ENCODE data around the gene HMGCS2.
"Not testable (repeated sequence)": the region's sequence is repeated elsewhere in the genome, so short reads cannot be mapped to it uniquely, and the experiment has no call there.

The HMGCS2 gene

GRCh38 chr1:119787776-119788175 lies 19.1 kb upstream of the HMGCS2 start:
- DNase-seq: no peak

GRCh38 chr1:119786473-119787050 lies 17.9 kb upstream of the HMGCS2 start:
- DNase-seq: not testable (repeated sequence)

- not testable (repeated sequence) for DNase-seq
Observed at GRCh38 chr1:119786046-119786445, 17.3 kb upstream of the HMGCS2 start.

GRCh38 chr1:119784191-119784781 lies 15.6 kb upstream of the HMGCS2 start:
- DNase-seq: no peak

- no peak for DNase-seq
Observed at GRCh38 chr1:119783354-119784185, 14.9 kb upstream of the HMGCS2 start.

- DNase-seq: no peak
Observed at GRCh38 chr1:119782631-119783325, 14.1 kb upstream of the HMGCS2 start.

GRCh38 chr1:119781434-119782210 lies 12.9 kb upstream of the HMGCS2 start:
- no peak for DNase-seq

GRCh38 chr1:119779869-119780356 lies 11.2 kb upstream of the HMGCS2 start:
- DNase-seq: no peak

- no peak for DNase-seq
Observed at GRCh38 chr1:119778886-119779560, 10.3 kb upstream of the HMGCS2 start.

GRCh38 chr1:119778359-119778758 lies 9.7 kb upstream of the HMGCS2 start:
- DNase-seq: no peak

GRCh38 chr1:119774746-119775490 lies 6.2 kb upstream of the HMGCS2 start:
- DNase-seq: no peak

- no peak for DNase-seq
Observed at GRCh38 chr1:119773711-119774241, 5.1 kb upstream of the HMGCS2 start.

- DNase-seq: no peak
Observed at GRCh38 chr1:119772298-119772697, 3.6 kb upstream of the HMGCS2 start.

- no peak for DNase-seq
Observed at GRCh38 chr1:119771770-119772169, 3.1 kb upstream of the HMGCS2 start.

GRCh38 chr1:119771016-119771415 lies 2.3 kb upstream of the HMGCS2 start:
- no peak for DNase-seq

GRCh38 chr1:119767486-119767885 lies 1.2 kb downstream of the HMGCS2 start:
- no peak for DNase-seq

- no peak for DNase-seq
Observed at GRCh38 chr1:119766374-119766794, 2.3 kb downstream of the HMGCS2 start.

- no peak for DNase-seq
Observed at GRCh38 chr1:119764220-119764619, 4.5 kb downstream of the HMGCS2 start.

- no peak for DNase-seq
Observed at GRCh38 chr1:119762953-119763352, 5.8 kb downstream of the HMGCS2 start.

GRCh38 chr1:119762409-119762808 lies 6.3 kb downstream of the HMGCS2 start:
- no peak for DNase-seq

GRCh38 chr1:119758584-119758983 lies 10.1 kb downstream of the HMGCS2 start:
- DNase-seq: no peak

Data from activated CD4-positive, alpha-beta T cell treated with anti-CD3 and anti-CD28 coated beads, Interleukin-2, amount 50 U/mL, for 48 hours (primary cell).